Progenitor cell of endocrine pancreas (in vitro differentiated cells): Measurements from ENCODE around the gene RASSF10. TPM values are rescaled to one million over a fixed set of nuclear protein-coding genes. Genes with fewer than 3 reads are reported as not detected.

Experiments used
- DNase-seq: peaks from one replicate; pipeline ENCODE4 v3.0.0; 2021; ENCODE audit warnings: low spot score; ENCODE audit not compliant: unreplicated experiment
- H3K27ac Mint-ChIP-seq: 2 replicates; pipeline ENCODE4 v1.8.0; 2021; ENCODE audit warnings: mild to moderate bottlenecking, moderate library complexity, mixed read lengths
- H3K27me3 Mint-ChIP-seq: 2 replicates; pipeline ENCODE4 v1.8.0; 2021; ENCODE audit warnings: mixed read lengths
- H3K36me3 Mint-ChIP-seq: 2 replicates; pipeline ENCODE4 v1.8.0; 2022; ENCODE audit warnings: mixed read lengths; ENCODE audit not compliant: insufficient read depth
- H3K4me1 Mint-ChIP-seq: 2 replicates; pipeline ENCODE4 v1.8.0; 2021; ENCODE audit warnings: low read depth, mixed read lengths
- H3K4me3 Mint-ChIP-seq: 2 replicates; pipeline ENCODE4 v1.8.0; 2021; ENCODE audit warnings: low read depth, mild to moderate bottlenecking, moderate library complexity, mixed read lengths
- H3K9me3 Mint-ChIP-seq: 2 replicates; pipeline ENCODE4 v1.8.0; 2021; ENCODE audit warnings: low read depth, mixed read lengths
- total RNA-seq: library from RNA; stranded (reverse); gene quantifications from 2 replicates; pipeline ENCODE4 v1.2.1, GENCODE V29; 2021
- TF ChIP-seq, protein P1 (sequence below): fragments of 200-600 bp; sonication (generic); IDR thresholded peaks from one replicate; pipeline ENCODE4 v1.5.0; 2021; ENCODE audit warnings: antibody characterized with exemption, mild to moderate bottlenecking; ENCODE audit not compliant: unreplicated experiment

Gene RASSF10
- total RNA-seq, 1 donor from 2014 or later: 24.4 TPM

DNA sequence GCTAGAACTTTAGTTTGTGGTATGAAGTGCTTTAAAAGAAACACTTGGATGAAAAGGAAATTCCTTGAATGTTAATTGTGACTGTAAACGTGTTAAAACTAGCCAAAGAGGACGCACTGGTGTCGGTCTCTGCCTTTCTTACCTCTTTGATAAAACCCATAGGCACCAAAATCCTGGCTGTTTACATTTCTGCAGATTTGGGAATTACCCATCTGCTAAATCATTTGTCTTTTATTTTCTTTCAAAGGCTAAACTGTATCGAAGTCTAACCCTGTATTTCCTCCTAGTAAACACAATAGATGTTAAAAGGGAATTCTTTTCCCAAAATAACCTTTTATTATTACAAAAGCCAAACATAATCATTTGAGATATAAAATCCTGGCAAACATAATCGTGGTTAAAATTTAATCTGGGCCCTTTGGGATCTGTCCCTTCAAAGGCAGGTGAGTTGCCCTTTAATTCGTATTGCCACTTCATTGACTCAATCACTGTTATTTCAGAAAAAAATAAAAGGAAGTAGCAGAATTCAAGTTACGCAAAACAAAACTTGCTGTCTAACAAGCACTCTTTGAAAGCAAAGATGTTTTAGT is 2.4 kb downstream of the RASSF10 start:
- Mint-ChIP-seq H3K36me3 (peaks cover 5% of the 10 kb centered on the region), H3K27ac (peak overlapping the region; percentile 95), H3K4me1 (peaks cover 54% of the 10 kb centered on the region), H3K4me3 (peak overlapping the region; percentile 86), H3K9me3 (peaks cover 3% of the 10 kb centered on the region), H3K27me3 (no peaks in the 10 kb centered on the region)
- DNase-seq: no peak
- TF ChIP-seq, protein P1, sequence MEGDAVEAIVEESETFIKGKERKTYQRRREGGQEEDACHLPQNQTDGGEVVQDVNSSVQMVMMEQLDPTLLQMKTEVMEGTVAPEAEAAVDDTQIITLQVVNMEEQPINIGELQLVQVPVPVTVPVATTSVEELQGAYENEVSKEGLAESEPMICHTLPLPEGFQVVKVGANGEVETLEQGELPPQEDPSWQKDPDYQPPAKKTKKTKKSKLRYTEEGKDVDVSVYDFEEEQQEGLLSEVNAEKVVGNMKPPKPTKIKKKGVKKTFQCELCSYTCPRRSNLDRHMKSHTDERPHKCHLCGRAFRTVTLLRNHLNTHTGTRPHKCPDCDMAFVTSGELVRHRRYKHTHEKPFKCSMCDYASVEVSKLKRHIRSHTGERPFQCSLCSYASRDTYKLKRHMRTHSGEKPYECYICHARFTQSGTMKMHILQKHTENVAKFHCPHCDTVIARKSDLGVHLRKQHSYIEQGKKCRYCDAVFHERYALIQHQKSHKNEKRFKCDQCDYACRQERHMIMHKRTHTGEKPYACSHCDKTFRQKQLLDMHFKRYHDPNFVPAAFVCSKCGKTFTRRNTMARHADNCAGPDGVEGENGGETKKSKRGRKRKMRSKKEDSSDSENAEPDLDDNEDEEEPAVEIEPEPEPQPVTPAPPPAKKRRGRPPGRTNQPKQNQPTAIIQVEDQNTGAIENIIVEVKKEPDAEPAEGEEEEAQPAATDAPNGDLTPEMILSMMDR: no peak

DNA sequence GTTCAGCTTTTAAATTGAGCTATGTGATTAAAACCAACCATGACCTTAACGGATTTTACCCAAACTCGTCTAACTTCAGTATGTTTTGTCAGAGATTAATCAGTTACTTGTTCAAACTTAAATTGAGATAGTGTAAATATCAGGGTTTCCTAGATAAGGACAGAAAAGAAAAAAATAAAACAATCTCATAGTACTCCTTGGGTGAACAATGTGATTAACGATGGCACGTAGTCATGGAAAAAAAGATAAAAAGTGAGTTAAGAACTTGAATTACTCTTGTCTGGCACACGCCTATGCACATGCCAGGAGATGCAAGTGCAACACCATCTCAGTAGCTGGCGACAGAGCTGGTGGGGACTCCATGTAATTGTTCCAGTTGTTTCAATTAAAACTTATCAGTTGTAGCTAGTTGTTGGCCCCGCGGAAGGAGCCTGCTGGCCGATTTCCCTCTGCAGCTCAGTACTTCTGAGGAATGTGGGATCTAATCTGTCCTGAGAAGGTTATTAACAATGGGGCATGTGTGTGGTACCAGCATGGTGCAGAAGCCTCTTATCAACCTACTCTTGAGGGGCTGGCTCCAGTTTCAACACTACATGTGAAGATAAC is 3.0 kb downstream of the RASSF10 start:
- H3K4me3 Mint-ChIP-seq: peak overlapping the region; percentile 86
- H3K4me1 Mint-ChIP-seq: peaks cover 52% of the 10 kb centered on the region
- H3K27ac Mint-ChIP-seq: peak overlapping the region; percentile 95
- H3K36me3 Mint-ChIP-seq: peaks cover 4% of the 10 kb centered on the region
- DNase-seq: peak; percentile 11
- no peaks in the 10 kb centered on the region for H3K27me3 Mint-ChIP-seq
- H3K9me3 Mint-ChIP-seq: peaks cover 3% of the 10 kb centered on the region
- TF ChIP-seq, protein P1: no peak

DNA sequence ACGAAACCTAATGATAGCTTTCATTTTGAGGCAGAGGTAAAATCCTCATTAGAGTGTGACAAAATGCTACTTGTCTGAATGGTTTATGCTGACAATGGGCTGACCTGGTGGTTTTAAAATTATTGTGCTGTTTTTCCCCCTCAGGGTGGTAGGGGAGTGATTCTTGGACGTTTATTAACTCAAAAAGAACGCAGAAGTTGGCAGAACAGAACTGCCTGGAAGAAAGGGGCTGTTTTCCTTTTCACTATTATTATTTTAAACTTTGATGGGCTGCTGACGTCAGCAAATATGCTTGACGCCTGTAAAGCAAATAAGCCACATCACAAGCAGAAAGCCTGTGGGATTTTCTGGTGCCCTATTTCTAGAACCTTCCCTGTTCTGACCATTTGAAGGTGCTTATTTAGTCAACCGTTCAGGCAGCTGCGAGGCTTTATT is 4.0 kb downstream of the RASSF10 start:
- peak overlapping the region; percentile 86 for H3K4me3 Mint-ChIP-seq

DNA sequence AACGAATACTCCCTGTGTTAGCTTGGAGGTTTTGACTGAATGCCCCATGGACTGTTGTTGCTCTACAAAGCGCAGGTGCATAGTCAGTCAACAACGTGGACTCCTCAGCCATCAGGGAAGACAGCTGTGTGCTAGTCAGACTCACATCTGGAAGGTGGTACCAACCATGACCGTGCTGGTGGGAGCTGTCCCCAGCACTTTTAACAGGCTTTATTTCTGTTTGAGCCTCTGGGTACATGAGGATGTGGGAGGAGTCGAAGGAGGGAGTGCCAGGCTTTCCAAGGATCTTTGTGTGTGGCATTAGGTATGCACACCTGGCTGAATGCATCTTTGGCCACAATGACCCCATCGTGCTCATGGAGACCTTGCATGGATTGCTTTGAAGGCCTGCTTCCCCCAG is 6.6 kb downstream of the RASSF10 start:
- Mint-ChIP-seq H3K4me1 (peaks cover 44% of the 10 kb centered on the region), H3K27me3 (no peaks in the 10 kb centered on the region), H3K9me3 (no peaks in the 10 kb centered on the region), H3K36me3 (peaks cover 2% of the 10 kb centered on the region), H3K27ac (no peak overlapping the region), H3K4me3 (no peak overlapping the region)
- TF ChIP-seq, protein P1: no peak
- DNase-seq: no peak

More for the DNA sequence above, 4.0 kb downstream of the RASSF10 start:
- no peak for DNase-seq
- Mint-ChIP-seq H3K9me3 (no peaks in the 10 kb centered on the region), H3K4me1 (peaks cover 45% of the 10 kb centered on the region), H3K27ac (peak overlapping the region; percentile 95), H3K27me3 (no peaks in the 10 kb centered on the region), H3K36me3 (peaks cover 2% of the 10 kb centered on the region)
- TF ChIP-seq, protein P1: no peak

DNA sequence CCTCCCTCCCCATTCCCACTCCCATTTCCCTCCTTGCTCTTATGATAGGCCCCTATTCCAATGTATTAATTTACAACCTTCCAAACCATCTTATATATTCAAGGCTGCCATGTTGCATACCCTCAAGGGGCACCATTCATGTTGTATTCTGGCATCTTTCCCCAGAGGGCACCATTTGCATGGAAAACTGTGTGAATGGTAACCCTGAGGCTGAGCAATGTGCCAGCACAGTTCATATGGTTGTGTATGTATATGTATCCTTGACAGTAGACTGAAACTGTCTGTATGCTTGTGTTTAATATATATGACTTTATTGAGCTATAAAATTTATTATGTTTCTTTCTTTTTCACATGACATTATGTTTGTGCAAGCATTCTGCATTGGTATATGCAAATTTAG is 7.3 kb downstream of the RASSF10 start:
- peaks cover 42% of the 10 kb centered on the region for H3K4me1 Mint-ChIP-seq
- no peaks in the 10 kb centered on the region for H3K27me3 Mint-ChIP-seq
- no peak for DNase-seq
- TF ChIP-seq, protein P1: no peak
- H3K4me3 Mint-ChIP-seq: no peak overlapping the region
- no peaks in the 10 kb centered on the region for H3K9me3 Mint-ChIP-seq
- H3K27ac Mint-ChIP-seq: no peak overlapping the region
- peaks cover 2% of the 10 kb centered on the region for H3K36me3 Mint-ChIP-seq
